AG09319 (cell line): ENCODE results near the gene NOS1AP.
"Not testable (repeated sequence)": the region's sequence is repeated elsewhere in the genome, so short reads cannot be mapped to it uniquely, and the experiment has no call there.

ENCODE experiments used
- DNase-seq: peaks from one replicate; pipeline ENCODE4 v3.0.0-alpha.2; 2010; ENCODE audit warnings: low read depth; ENCODE audit errors: extremely low read depth
- TF ChIP-seq, protein P1 (sequence below): IDR thresholded peaks from 2 replicates; pipeline ENCODE4 v1.5.1; 2011; ENCODE audit warnings: low read depth, mild to moderate bottlenecking, inconsistent platforms, low read length, moderate library complexity

NOS1AP gene

DNA sequence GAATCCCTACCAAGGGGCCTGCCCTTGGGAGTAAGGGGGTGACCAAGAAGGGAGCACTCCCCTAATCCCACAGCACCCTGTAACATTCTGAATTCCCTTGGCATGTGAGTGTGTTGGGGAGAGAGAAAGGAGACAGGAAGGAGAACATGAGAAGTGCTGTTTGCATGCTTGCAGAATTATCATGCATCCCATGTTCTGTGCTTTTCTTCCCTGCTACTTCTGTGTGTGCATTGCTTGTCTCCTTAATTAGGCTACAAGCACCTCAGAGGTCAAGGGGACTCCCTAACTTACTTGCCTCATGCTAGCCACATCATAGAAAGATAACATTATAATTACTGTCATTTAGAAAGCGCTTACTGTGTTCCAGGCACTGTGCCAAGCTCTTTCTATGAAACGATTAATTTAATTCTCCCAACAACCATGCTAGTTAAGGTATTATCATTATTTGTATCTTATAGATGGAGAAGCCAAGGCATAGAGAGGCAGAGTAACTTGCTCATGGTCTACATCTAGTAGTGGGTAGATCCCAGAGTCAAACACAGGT is 11.1 kb downstream of the NOS1AP start:
- no peak for DNase-seq
- TF ChIP-seq, protein P1, sequence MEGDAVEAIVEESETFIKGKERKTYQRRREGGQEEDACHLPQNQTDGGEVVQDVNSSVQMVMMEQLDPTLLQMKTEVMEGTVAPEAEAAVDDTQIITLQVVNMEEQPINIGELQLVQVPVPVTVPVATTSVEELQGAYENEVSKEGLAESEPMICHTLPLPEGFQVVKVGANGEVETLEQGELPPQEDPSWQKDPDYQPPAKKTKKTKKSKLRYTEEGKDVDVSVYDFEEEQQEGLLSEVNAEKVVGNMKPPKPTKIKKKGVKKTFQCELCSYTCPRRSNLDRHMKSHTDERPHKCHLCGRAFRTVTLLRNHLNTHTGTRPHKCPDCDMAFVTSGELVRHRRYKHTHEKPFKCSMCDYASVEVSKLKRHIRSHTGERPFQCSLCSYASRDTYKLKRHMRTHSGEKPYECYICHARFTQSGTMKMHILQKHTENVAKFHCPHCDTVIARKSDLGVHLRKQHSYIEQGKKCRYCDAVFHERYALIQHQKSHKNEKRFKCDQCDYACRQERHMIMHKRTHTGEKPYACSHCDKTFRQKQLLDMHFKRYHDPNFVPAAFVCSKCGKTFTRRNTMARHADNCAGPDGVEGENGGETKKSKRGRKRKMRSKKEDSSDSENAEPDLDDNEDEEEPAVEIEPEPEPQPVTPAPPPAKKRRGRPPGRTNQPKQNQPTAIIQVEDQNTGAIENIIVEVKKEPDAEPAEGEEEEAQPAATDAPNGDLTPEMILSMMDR = no peak

DNA sequence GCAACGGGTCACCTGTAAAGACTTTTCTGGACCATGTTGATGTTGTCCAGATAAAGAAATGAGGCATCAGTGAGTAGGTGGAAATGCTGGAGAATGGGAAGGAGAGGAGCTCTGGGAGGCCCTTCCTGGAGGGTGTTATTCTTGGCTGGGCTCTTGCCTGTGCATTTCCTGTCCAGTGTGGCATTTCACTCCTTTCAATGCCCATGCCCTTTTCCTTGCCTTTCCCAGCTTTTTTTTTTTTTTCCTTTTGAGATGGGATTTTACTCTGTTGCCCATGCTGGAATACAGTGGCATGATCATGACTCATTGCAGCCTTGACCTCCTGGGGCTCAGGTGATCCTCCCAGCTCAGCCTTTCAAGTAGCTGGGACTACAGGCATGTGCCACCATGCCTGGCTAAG is 11.8 kb downstream of the NOS1AP start:
- TF ChIP-seq, protein P1 = no peak
- DNase-seq = no peak

DNA sequence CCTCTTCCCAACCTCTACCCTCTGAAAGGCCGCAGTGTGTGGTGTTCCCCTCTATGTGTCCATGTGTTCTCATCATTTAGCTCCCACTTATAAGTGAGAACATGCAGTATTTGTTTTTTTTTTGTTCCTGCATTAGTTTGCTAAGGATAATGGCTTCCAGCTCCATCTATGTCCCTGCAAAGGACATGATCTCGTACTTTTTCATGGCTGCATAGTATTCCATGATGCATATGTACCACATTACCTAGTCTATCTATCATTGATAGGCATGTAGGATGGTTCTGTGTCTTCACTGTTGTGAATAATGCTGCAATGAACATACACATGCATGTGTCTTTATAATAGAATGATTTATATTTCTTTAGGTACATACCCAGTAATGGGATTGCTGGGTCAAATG is 12.6 kb downstream of the NOS1AP start:
- not testable (repeated sequence) for DNase-seq

DNA sequence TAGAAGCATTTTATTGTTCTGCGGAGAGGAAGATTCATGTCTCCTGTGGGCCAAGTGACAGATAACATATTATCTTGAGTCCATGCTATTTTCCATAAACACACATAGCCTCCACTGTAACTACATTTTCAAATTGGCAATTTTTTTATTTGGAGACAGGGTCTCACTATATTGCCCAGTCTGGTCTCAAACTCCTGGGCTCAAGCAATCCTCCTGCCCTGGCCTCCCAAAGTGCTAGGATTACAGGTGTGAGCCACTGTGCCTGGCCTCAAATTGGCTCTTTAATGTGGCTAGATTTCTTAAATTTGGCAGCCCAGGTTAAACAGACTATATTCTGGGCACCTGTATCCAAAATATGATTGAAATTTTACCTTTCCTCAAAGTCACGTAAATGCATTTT is 13.8 kb downstream of the NOS1AP start:
- TF ChIP-seq, protein P1 = no peak
- DNase-seq = no peak

DNA sequence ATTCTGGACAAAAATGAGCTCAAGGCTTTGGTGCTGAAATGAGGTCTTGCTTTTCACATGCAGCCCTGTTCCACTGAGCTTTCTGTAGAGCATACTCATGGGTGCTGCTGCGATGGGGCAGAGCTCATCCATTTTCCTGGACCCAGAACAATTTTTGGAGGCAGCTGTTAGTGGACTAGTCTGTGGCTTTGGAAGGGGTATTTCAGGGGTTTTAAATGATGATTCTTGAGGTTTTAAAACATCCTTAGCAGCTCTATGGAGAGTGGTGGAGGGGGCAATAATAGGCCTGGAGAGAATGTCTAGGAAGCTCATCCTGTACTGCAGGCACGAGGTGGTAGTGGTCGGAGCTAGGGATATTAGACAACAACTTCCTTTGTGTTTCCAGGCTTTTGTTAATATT is 16.5 kb downstream of the NOS1AP start:
- DNase-seq = no peak
- TF ChIP-seq, protein P1 = no peak

DNA sequence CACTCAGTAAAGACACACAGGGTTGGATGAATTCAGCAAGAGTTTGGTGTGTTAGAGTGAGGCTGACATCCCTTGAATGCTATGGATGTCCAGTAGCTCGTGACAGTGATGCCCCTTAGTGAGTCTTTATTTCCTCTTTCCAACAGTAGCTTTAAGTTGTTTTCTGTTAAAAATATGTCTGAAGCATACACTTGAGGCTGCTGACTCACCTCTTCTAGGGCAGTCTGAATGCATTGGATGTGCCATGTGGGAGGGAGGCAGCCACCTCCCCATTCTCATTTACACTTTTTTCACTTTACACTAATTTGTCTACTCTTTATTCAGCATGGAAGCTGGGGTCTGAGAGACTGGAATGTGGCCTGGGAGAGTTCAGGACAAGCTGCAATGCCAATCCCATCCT is 17.6 kb downstream of the NOS1AP start:
- TF ChIP-seq, protein P1 = no peak

DNA sequence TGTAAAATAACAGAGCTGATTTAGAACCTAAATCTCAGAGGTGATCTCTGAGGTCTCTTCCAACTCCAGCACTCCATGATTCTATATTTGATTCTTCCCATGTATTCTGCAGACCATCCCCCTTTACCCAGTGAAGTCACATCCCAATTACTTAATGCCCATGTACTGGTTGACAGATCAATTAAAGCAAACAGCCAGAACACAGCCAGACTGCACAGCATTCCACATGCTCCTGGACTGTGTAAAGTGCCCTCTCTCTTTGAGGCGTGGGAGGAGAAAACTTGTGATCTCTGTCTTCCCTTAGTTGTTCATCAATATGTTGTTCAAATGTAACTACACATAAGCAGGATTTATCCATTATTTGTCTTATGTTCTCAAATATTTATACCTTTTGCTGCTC is 18.1 kb downstream of the NOS1AP start:
- TF ChIP-seq, protein P1 = no peak

More for the DNA sequence above, 17.6 kb downstream of the NOS1AP start:
- no peak for DNase-seq

DNA sequence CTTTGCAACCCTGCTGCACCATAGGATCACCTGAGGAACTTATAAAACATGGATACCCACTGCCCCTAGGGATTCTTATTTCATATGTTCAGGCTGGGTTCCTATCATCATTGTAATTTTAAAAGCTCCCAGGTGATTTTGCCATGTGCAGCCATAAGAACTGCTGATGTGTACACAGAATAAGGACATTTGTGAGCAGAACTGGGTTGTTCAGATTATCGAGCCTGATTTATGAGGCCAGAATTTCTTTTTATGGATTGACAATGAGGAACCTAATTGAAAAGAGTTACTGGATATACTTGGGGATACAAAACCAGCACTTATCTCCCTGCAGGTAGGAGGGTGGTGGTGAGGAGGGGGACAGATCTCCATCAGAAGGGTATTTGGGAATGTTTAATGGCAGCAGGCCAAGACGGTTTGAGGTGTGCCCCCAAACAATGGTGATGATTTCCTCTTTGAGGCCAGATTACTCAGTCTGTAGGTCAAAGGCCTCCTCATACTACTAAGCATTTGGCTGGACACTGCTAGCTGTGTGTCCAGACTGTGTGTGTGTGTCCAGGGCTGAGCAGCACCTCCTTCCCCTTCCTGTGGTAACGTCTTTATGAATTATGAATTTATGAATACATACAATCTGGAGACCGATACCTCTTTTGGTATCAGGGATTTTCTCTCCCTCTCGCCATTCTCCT is 18.9 kb downstream of the NOS1AP start:
- TF ChIP-seq, protein P1 = no peak
- DNase-seq = no peak

More for the DNA sequence above, 18.1 kb downstream of the NOS1AP start:
- no peak for DNase-seq
